ENCODE results near the gene ABCF1.
A peak's percentile ranks its signal among the peaks of the same experiment; 100 is the strongest.
"Not testable (repeated sequence)": the region's sequence is repeated elsewhere in the genome, so short reads cannot be mapped to it uniquely, and the experiment has no call there.

ABCF1 gene

DNA sequence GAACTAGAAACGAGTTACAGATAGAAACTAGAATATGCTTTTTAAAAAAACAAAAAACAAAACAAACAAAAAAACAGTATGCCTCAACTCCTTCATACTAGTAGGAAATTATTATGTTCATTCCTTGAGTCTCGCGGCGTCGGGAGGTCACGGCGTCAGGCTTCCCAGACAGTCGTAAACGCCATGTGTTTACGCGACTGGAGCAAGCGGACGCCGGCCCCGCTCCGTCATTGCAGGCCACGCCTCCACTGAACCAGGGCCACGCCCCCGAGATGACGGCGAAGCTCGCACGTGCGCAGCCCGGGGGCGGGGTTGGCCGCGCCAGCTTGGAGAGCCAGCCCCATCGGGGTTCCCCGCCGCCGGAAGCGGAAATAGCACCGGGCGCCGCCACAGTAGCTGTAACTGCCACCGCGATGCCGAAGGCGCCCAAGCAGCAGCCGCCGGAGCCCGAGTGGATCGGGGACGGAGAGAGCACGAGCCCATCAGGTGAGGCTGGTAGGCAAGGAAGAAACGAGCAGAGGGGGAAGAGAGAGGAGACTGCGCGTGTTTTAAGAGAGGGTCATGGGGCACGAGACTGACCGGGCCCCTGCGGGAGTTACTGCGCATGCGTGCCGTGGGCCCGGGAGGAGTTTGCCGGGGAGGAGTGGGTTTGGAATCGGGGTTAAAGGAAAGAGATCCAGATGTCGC lies at the start of gene ABCF1:
Gene ABCF1 (plus strand): TSS at position 368 of the 687 bp plus-strand sequence. CDS start 46 bp downstream, at position 414.
- H3K36me3 Mint-ChIP-seq (ENCODE audit: low read depth): peaks cover 28% of the 10 kb centered on the region
- H3K9me3 Mint-ChIP-seq: no peaks in the 10 kb centered on the region
- H3K27ac Mint-ChIP-seq: peak within 1 kb of the TSS; percentile 96
- no peaks in the 10 kb centered on the region for H3K27me3 Mint-ChIP-seq
- peak within 1 kb of the TSS; percentile 98 for H3K4me3 Mint-ChIP-seq
- peaks cover 69% of the 10 kb centered on the region for H3K4me1 Mint-ChIP-seq (ENCODE audit: low read depth)

GRCh38 chr6:30521952-30522351 lies 49.3 kb upstream of the ABCF1 start:
- Mint-ChIP-seq H3K4me3 (peak overlapping the region; percentile 10), H3K9me3 (peaks cover 31% of the 10 kb centered on the region), H3K27ac (peak overlapping the region; percentile 89), H3K4me1 (ENCODE audit: low read depth) (peaks cover 75% of the 10 kb centered on the region), H3K36me3 (ENCODE audit: low read depth) (peaks cover 61% of the 10 kb centered on the region)
- H3K27me3 Mint-ChIP-seq: not testable (repeated sequence)

GRCh38 chr6:30526444-30526843 lies 44.8 kb upstream of the ABCF1 start:
- not testable (repeated sequence) for H3K27me3 Mint-ChIP-seq
- Mint-ChIP-seq H3K4me1 (ENCODE audit: low read depth) (peaks cover 91% of the 10 kb centered on the region), H3K36me3 (ENCODE audit: low read depth) (peaks cover 47% of the 10 kb centered on the region), H3K9me3 (peaks cover 31% of the 10 kb centered on the region), H3K4me3 (peak overlapping the region; percentile 42), H3K27ac (peak overlapping the region; percentile 72)

DNA sequence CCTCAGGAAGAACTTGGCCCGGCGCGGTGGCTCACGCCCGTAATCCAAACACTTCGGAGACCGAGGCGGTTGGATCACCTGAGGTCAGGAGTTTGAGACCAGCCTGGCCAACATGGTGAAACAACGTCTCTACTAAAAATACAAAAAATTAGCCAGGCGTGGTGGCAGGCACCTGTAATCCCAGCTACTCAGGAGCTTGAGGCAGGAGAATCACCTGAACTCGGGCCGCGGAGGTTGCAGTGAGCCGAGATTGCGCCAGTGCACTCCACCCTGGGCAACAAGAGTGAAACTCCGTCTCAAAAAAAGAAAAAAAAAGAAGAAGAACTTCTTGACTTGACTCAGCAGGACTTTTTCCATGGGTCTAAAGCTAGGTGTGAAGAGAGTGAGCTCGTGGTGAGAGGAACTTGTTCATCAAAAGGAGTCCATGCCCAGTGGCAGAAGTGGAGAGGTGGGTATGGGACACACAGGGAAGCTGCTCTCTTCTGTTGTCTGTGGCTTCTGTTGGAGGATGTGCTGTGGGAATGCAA lies 41.8 kb upstream of the ABCF1 start:
- H3K27me3 Mint-ChIP-seq, H3K9me3 Mint-ChIP-seq: not testable (repeated sequence)
- Mint-ChIP-seq H3K4me3 (peak overlapping the region; percentile 71), H3K27ac (peak overlapping the region; percentile 99), H3K36me3 (ENCODE audit: low read depth) (peaks cover 24% of the 10 kb centered on the region), H3K4me1 (ENCODE audit: low read depth) (peaks cover 83% of the 10 kb centered on the region)

- peak overlapping the region; percentile 71 for H3K4me3 Mint-ChIP-seq
- peaks cover 77% of the 10 kb centered on the region for H3K4me1 Mint-ChIP-seq (ENCODE audit: low read depth)
- peaks cover 2% of the 10 kb centered on the region for H3K9me3 Mint-ChIP-seq
- H3K36me3 Mint-ChIP-seq (ENCODE audit: low read depth): peaks cover 18% of the 10 kb centered on the region
- peak overlapping the region; percentile 99 for H3K27ac Mint-ChIP-seq
- H3K27me3 Mint-ChIP-seq: no peaks in the 10 kb centered on the region
These were observed 41.2 kb upstream of the ABCF1 start for GRCh38 chr6:30530014-30530413.

DNA sequence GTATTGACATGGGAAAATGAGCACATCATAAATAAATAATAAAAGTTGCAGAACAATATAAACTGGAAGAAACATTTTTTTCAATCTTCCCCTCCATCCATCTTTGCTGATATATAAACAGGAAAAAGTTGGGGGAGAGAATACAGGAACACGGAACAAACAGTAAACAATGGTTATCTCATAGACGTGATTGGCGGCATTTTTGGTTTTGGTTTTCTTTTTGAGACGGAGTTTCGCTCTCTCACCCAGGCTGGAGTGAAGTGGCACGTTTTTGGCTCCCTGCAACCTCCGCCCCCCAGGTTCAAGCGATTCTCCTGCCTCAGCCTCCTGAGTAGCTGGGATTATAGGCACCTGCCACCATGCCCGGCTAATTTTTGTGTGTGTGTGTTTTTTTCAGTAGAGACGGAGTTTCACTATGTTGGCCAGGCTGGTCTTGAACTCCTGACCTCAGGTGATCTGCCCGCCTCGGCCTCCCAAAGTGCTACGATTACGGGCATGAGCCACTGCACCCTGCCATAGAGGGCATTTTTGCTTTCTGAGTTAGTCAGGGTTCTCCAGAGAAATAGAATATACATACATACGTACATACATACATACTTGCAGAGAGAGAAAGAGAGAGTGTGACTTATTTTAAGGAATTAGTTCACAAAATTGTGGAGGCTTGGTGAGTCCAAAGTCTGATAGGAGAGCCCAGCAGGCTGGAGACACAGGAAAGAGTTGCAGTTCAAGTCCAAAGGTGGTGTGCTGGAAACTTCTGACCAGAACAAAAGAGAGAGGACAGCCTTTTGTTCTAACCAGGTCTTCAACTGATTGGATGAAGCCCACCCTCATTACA lies 37.6 kb upstream of the ABCF1 start:
- peak overlapping the region; percentile 15 for H3K27ac Mint-ChIP-seq
- peaks cover 4% of the 10 kb centered on the region for H3K36me3 Mint-ChIP-seq (ENCODE audit: low read depth)
- H3K4me3 Mint-ChIP-seq: no peak overlapping the region
- no peaks in the 10 kb centered on the region for H3K27me3 Mint-ChIP-seq
- H3K4me1 Mint-ChIP-seq (ENCODE audit: low read depth): peaks cover 46% of the 10 kb centered on the region
- no peaks in the 10 kb centered on the region for H3K9me3 Mint-ChIP-seq

- Mint-ChIP-seq H3K4me1 (ENCODE audit: low read depth) (peaks cover 22% of the 10 kb centered on the region), H3K9me3 (no peaks in the 10 kb centered on the region), H3K27ac (no peak overlapping the region), H3K36me3 (ENCODE audit: low read depth) (no peaks in the 10 kb centered on the region), H3K4me3 (no peak overlapping the region), H3K27me3 (no peaks in the 10 kb centered on the region)
These were observed 33.3 kb upstream of the ABCF1 start for GRCh38 chr6:30537931-30538330.

GRCh38 chr6:30541515-30542403 lies 29.5 kb upstream of the ABCF1 start:
- Mint-ChIP-seq H3K9me3 (no peaks in the 10 kb centered on the region), H3K27me3 (no peaks in the 10 kb centered on the region), H3K4me1 (ENCODE audit: low read depth) (peaks cover 35% of the 10 kb centered on the region), H3K4me3 (peak overlapping the region; percentile 60), H3K36me3 (ENCODE audit: low read depth) (peaks cover 18% of the 10 kb centered on the region), H3K27ac (peak overlapping the region; percentile 78)

DNA sequence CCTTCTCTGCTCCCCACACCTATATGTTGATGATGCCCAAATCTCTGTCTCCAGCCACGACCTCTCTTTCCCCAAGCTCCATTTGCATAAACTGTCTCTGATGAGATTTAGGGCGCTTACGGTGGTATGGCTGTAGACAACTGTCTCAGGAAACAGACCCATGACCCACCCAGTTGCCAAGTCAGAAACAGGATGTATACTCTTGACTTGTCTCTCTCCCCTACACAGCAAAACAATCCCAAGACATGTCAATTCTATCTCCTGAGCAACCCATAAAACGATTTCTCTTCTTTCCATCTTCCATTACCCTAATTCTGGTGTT lies 28.9 kb upstream of the ABCF1 start:
- H3K27me3 Mint-ChIP-seq: no peaks in the 10 kb centered on the region
- peaks cover 35% of the 10 kb centered on the region for H3K4me1 Mint-ChIP-seq (ENCODE audit: low read depth)
- peaks cover 21% of the 10 kb centered on the region for H3K36me3 Mint-ChIP-seq (ENCODE audit: low read depth)
- H3K9me3 Mint-ChIP-seq: no peaks in the 10 kb centered on the region
- peak overlapping the region; percentile 60 for H3K4me3 Mint-ChIP-seq
- peak overlapping the region; percentile 78 for H3K27ac Mint-ChIP-seq

DNA sequence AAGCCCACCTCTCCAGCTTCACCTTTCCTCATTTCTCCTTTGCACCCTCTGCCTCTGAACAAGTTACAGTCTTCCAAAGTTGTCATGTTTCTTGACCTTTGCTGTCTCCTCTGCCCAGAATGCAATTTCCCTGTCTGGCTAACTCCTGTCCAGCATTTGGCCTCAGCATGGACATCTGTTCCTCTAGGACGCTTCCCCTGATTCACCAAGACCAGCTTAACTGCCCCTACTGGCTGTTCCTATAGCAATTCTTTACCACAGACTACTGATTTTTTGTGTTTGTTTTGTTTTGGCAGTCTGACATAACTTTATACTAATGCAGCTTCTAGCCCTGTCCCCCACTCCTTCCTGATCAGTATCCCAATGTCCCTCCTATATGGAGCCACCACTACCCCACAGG lies 28.3 kb upstream of the ABCF1 start:
- Mint-ChIP-seq H3K27ac (no peak overlapping the region), H3K4me3 (no peak overlapping the region), H3K4me1 (ENCODE audit: low read depth) (peaks cover 32% of the 10 kb centered on the region), H3K27me3 (no peaks in the 10 kb centered on the region), H3K36me3 (ENCODE audit: low read depth) (peaks cover 21% of the 10 kb centered on the region), H3K9me3 (no peaks in the 10 kb centered on the region)

GRCh38 chr6:30543821-30544220 lies 27.4 kb upstream of the ABCF1 start:
- no peaks in the 10 kb centered on the region for H3K27me3 Mint-ChIP-seq
- H3K4me3 Mint-ChIP-seq: no peak overlapping the region
- H3K36me3 Mint-ChIP-seq (ENCODE audit: low read depth): peaks cover 29% of the 10 kb centered on the region
- no peaks in the 10 kb centered on the region for H3K9me3 Mint-ChIP-seq
- H3K4me1 Mint-ChIP-seq (ENCODE audit: low read depth): peaks cover 32% of the 10 kb centered on the region
- no peak overlapping the region for H3K27ac Mint-ChIP-seq

- Mint-ChIP-seq H3K9me3 (no peaks in the 10 kb centered on the region), H3K4me1 (ENCODE audit: low read depth) (peaks cover 32% of the 10 kb centered on the region), H3K4me3 (no peak overlapping the region), H3K27ac (no peak overlapping the region), H3K27me3 (no peaks in the 10 kb centered on the region), H3K36me3 (ENCODE audit: low read depth) (peaks cover 39% of the 10 kb centered on the region)
These were observed 26.5 kb upstream of the ABCF1 start for GRCh38 chr6:30544666-30545272.

DNA sequence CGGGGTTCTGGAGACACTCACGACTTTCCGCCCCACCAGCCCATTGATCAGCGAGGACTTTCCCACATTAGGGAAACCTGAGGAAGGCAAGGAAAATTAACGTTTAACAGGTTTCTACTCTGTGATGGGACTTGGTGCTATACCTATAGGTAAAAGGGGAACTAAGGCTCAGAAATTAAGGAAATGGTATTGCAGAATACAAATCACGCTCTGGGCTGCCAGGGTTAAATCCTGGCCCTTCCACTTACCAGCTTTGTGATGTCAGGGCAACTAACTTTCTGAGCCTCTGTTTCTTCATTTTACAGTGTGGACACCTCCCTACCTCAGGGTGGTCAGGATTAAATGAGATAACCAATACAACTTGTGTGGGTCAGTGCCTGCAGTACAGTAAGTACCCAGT lies 23.8 kb upstream of the ABCF1 start:
- no peak overlapping the region for H3K4me3 Mint-ChIP-seq
- H3K27ac Mint-ChIP-seq: no peak overlapping the region
- H3K9me3 Mint-ChIP-seq: no peaks in the 10 kb centered on the region
- peaks cover 23% of the 10 kb centered on the region for H3K4me1 Mint-ChIP-seq (ENCODE audit: low read depth)
- H3K36me3 Mint-ChIP-seq (ENCODE audit: low read depth): peaks cover 65% of the 10 kb centered on the region
- no peaks in the 10 kb centered on the region for H3K27me3 Mint-ChIP-seq

DNA sequence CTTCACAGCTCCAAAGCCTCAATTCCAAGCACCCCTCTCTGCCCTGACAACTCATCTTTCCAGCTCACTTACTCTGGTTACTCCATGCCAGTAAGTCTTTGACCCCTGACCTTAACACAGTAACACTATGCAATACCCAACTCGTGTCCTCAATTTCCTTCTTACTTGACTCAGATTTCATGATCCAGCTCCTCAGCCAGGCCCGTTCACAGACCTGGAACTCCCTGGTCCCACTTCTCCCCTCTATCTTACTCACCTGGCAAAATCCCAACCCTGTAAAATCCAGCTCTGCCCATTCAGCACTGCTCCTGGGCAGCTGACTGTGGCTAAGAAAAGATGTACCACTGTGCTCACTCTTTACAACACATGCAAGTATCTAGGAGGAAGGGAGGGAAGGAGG lies 22.9 kb upstream of the ABCF1 start:
- Mint-ChIP-seq H3K9me3 (no peaks in the 10 kb centered on the region), H3K36me3 (ENCODE audit: low read depth) (peaks cover 73% of the 10 kb centered on the region), H3K4me3 (no peak overlapping the region), H3K27ac (no peak overlapping the region), H3K4me1 (ENCODE audit: low read depth) (peaks cover 14% of the 10 kb centered on the region), H3K27me3 (no peaks in the 10 kb centered on the region)

Data from stimulated activated naive CD8-positive, alpha-beta T cell treated with anti-CD3 and anti-CD28 coated beads, Interleukin-15, Interleukin-2, amounts not matched to agents 100 ng/mL and 50 ng/mL, for 24 hours (primary cell).